Activated naive CD4-positive, alpha-beta T cell treated with anti-CD3 and anti-CD28 coated beads, Interleukin-2, amount 50 U/mL, for 16 hours (primary cell): ENCODE measurements around the gene MDM2.
"Not testable (repeated sequence)": the region's sequence is repeated elsewhere in the genome, so short reads cannot be mapped to it uniquely, and the experiment has no call there.

Source experiments
- DNase-seq: peaks from one replicate; pipeline ENCODE4 v3.0.0-alpha.2; 2020

The MDM2 gene

DNA sequence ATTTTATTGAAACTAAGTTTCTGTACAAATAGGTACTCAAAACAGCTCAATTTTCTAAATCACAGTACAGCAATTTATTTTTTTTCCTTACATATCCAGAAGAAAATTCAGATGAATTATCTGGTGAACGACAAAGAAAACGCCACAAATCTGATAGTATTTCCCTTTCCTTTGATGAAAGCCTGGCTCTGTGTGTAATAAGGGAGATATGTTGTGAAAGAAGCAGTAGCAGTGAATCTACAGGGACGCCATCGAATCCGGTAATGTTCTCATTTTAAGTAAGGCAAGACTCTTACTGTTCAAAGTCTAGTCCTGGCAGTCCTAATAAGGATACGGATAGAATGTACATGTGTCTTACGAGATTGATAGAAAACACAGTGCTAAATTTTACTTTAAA is 20.7 kb downstream of the MDM2 start:
- DNase-seq, result no peak

DNA sequence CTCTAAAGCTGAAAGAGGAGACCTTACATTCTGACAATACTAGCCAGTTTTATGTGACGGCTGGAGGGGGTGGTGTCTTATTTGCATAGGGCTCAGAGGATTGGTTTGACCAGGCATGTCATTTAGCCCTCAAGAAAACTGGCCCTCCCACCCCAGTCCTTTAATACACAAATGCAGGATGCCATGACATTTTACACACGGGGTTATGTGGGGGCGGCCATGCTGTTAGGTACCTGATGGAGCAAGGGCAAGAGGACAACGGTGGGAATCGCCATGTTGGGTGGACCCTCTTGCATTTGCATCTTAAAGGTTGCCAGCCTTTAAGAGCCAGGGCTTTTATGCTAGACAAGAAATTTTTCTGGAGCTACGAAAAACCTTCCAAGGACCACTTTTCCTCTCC is 23.3 kb downstream of the MDM2 start:
- DNase-seq, result no peak

DNA sequence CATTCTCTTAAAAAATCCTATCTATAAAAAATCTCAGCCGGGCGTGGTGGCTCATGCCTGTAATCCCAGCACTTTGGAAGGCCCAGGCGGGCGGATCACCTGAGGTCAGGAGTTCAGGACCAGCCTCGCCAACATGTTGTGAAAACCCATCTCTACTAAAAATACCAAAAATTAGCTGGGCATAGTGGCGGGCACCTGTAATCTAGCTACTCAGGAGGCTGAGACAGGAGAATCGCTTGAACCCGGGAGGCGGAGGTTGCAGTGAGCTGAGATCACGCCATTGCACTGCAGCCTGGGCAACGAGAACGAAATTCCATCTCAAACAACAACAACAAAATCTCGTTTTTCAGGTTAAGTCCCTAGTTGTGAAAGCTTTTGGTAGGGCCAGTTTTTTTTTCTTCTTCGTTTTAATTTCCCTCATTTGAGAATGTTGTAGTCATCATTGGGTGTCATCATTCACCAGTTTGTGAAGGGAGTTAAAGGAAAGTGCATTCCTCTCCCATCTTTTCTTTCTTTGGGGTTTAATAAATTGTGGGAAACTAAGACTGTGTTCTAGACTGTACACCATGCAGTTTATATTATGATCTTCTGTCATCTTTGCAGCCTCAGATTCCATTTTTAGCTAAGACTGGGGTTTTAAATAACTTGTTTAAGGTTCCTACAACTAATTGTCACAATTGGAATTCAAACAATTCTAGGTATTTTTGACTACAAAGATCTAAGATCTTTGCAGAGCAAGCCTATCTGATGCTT is 23.9 kb downstream of the MDM2 start:
- no peak for DNase-seq

DNA sequence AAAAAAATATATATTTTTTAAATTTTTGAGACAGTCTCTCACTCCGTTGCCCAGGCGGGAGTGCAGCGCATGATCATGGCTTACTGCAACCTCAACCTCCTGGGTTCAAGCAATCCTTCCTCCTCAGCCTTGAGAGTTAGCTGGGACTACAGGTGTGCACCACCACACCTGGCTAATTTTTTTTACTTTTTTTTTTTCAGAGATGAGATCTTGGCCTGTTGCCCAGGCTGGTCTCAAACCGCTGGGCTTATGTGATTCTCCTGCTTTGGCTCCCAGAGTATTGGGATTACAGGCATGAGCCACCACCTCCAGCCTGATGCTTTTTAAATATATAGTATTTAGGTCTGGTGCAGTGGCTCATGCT is 24.5 kb downstream of the MDM2 start:
- DNase-seq, result no peak

DNA sequence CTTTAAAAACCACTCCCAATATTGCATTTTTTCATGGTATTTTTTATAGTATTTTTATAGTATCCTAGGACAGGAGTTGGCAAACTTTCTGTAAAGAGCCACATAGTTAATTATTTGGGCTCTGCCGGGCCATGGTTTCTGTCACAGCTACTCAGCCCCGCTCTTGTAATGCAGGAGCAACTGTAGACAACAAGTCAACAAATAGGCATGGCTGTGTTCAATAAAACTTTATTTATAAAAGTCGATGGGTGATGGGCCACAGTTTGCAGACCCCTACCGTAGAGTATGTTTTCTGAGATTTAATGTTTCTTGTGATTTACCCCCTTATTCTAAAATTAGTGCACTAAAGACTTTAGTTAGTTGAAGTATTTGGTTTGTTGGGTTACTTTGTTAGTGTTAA is 25.5 kb downstream of the MDM2 start:
- DNase-seq, result no peak

DNA sequence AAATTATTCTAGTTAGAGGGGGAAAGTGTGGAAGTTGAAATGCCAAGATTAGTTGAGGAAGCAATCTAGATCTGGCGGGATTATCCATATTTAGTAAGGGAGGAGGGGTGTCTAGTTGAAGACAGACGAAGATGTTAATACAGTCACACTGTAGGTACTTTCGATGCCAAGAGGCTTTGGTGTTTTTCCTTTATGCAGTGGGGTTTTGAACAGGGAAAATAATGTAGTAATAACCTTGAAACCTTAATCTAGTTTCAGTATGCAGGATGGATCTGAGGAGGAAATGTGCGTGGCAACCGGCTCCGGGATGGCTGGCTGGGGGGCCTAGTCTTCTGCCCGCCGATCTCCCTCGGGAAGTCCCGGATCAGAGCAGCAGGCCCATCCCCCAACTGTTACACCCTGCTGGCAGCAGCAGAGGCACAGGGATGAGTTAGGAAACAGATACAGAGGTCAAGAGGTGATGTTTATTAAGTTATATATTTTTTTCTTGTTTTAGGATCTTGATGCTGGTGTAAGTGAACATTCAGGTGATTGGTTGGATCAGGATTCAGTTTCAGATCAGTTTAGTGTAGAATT is 27.4 kb downstream of the MDM2 start:
- DNase-seq, result no peak

DNA sequence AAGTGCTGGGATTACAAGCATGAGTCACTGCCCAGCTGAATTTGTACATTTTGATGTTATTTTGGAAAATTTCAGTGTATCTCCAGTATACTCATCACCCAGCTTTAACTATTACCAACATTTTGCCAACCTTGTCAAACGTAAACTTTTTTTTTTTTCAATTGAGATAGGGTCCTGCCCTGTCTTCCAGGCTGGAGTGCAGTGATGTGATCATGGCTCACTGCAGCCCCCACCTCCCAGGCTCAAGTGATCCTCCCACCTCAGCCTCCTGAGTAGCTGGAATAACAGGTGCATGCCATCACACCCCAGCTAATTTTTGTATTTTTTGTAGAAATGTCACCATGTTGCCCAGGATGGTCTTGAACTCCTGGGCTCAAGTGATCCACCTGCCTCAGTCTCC is 29.2 kb downstream of the MDM2 start:
- no peak for DNase-seq

DNA sequence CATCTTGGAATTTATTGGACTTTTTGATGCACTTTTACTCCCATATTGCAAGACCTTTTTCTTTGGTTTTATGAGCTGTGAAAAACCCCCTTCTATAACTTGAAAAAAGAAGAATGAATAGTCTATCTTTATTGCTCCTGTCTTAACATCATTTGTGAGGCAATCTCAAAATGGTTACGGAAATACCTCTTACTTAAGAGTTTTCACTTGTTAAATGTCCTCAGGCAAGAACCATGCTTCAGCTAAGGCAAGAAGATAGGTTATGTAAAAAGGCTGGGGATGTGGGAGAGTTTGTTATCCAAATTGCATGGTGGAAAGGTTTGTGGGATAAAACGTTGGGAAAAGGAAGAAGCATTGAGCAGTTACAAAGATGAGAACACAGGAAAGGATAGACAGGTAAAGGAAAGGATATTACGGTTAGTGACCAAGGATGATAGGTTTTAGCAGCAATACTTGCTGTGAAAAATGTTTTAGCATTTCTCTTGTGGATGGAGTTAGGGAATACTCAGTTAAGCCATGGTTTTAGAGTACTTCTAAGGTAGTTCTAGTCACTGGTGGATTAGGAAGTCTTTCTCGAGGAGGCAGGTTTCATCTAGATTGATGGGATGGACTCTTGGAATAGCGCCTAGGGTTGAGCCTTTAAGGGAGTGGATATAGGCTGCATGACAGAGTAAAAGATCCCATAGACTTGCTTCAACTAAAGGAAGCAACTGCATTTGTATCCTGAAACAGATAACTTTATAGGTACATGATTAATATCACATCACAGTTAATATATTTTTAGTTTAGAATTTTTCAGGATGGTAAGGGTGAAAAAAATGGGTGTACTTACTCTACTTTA is 30.3 kb downstream of the MDM2 start:
- DNase-seq, result no peak

DNA sequence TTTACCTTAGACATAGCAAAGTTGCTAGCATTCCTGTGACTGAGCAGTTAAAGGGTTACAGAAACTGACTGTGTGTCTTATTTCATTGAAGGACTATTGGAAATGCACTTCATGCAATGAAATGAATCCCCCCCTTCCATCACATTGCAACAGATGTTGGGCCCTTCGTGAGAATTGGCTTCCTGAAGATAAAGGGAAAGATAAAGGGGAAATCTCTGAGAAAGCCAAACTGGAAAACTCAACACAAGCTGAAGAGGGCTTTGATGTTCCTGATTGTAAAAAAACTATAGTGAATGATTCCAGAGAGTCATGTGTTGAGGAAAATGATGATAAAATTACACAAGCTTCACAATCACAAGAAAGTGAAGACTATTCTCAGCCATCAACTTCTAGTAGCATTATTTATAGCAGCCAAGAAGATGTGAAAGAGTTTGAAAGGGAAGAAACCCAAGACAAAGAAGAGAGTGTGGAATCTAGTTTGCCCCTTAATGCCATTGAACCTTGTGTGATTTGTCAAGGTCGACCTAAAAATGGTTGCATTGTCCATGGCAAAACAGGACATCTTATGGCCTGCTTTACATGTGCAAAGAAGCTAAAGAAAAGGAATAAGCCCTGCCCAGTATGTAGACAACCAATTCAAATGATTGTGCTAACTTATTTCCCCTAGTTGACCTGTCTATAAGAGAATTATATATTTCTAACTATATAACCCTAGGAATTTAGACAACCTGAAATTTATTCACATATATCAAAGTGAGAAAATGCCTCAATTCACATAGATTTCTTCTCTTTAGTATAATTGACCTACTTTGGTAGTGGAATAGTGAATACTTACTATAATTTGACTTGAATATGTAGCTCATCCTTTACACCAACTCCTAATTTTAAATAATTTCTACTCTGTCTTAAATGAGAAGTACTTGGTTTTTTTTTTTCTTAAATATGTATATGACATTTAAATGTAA is 31.5 kb downstream of the MDM2 start:
- no peak for DNase-seq

DNA sequence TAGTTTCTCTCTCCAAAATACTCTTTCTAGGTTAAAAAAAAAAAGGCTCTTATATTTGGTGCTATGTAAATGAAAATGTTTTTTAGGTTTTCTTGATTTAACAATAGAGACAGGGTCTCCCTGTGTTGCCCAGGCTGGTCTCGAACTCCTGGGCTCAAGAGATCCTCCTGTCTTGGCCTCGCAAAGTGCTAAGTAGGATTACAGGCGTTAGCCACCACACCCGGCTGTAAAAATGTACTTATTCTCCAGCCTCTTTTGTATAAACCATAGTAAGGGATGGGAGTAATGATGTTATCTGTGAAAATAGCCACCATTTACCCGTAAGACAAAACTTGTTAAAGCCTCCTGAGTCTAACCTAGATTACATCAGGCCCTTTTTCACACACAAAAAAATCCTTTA is 33.2 kb downstream of the MDM2 start:
- DNase-seq, result not testable (repeated sequence)

DNA sequence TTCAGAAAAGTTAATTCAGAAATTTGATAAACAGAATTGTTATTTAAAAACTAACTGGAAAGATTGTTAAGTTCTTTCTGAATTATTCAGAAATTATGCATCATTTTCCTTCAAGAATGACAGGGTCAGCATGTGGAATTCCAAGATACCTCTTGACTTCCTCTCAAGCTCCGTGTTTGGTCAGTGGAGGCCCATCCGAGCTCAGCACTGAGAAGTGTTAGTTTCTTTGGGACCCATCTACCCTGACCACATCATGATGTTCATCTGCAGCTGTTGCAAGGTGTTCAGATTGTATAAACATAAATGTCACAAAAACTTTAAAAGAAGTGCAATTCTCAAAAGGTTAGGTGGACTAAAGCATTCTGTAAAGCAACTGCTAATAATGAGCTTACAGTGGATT is 33.7 kb downstream of the MDM2 start:
- DNase-seq, result no peak

DNA sequence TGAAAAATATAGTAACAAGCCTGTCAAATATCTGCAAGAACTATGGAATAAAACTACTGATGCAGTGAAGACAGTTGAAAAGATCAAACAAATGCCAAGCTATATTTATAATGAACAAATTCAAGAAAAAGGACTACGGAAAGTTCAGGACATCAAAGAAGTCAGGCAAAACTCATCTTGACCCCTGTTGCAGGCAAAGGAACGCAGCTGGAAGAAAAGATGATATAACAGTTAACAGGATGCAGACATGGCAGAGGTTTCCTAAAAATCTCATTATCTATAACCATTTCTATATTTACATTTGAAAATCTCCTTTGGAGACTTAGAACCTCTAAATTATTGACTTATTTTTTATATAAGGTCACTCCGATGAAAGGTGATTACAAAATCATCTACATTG is 34.1 kb downstream of the MDM2 start:
- no peak for DNase-seq

DNA sequence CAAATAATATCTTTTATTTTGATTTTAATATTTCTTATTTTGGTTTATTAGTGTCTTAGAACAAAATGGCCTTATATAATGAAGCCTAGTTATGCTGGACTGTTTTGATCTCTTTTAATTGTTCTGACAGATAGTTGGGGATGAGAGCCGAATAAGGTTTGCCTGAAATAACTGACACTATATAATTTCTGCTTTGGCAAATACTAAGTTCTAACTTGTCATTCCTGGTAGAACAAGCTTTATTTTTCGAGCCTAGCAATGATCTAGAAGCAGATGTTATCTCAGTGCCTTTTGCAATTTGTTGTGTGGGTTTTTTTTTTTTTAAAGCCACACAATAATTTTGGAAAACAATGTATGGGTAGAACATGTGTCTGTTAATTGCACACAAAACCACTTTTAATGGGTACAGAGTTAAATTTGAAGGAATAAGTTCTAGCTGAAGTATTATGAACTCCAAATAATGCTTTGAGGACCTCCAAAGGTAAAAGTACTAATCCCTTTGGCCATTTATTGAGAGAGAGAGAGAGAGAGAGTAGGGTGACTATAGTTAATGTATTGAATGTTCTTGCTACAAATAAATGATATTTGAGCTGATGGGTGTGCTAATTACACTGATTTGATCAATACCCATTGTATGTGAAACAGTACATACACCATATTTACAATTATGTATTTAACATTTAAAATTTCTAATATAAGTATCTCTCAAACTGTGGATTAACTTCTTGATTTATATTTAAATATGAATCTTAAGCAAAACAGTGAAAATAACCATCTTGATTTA is 35.0 kb downstream of the MDM2 start:
- DNase-seq, result no peak

DNA sequence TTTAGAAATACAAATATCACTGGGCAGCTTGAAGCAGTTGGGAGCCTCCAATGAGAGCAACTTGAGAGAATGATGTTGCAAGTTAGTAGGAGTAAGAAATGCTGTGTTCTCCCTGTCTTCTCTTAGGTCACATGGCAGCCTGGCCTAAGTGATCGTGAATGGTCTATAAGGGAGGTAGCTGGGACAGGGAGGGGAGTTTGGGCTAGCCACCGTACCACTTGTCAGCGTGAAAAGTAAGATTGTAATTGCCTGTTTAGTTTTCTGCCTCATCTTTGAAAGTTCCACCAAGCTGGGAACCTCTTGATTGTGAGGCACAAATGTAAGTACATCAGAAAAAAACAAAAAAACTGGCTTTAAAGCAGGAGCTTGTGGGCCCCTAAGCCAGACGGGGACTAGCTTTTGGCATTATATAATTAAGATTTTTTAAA is 36.4 kb downstream of the MDM2 start:
- DNase-seq, result no peak

DNA sequence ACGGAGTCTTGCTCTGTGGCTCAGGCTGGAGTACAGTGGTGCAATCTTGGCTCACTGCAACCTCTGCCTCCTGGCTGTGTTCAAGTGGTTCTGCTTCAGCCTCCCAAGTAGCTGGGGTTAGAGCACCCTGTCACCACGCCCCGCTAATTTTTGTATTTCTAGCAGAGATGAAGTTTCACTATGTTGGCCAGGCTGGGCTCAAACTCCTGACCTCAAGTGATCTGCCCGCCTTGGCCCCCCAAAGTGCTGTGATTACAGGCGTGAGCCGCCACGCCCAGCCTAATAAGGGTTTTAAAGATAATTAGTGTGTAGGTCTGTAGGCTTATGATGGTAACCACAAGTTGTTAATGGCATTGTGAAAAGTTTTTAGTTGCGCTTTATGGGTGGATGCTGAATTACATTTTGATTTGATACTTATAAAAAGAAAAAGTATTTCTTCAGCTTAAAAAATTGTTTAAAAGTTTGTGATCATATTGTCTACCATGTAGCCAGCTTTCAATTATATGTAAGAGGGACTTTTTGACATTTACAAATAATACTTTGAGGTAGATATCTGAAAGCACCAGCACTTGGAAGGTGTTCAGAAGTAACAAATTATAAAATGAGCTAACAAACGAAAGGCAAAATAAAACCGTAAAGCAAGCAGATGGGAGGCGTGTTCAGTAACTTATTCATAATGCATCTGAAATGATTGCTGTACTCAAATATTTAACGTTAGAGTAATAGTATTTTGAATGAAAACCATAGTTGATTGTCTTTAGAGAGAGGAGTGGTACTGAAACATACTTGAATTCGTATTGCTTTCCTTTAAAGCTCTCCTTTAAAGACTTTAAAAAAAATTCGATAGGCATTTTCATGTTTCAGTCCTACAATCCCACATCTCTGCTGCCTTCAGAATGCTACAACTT is 37.1 kb downstream of the MDM2 start:
- no peak for DNase-seq

DNA sequence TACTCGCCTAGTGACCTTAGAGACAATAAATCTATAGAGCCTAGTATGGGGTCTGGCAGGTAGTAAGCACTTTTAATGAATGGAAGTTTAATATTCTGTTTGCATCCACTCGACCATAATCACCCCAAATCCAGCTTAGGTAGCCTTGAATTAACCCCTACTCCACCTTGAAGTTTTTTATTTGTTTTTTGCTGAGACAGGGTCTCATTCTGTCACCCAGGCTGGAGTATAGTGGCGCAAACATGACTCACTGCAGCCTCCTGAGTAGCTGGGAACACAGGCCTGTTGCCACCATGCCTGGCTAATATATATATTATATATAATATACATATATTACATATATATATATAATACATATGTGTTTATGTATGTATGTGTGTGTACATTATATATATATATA is 38.8 kb downstream of the MDM2 start:
- no peak for DNase-seq

DNA sequence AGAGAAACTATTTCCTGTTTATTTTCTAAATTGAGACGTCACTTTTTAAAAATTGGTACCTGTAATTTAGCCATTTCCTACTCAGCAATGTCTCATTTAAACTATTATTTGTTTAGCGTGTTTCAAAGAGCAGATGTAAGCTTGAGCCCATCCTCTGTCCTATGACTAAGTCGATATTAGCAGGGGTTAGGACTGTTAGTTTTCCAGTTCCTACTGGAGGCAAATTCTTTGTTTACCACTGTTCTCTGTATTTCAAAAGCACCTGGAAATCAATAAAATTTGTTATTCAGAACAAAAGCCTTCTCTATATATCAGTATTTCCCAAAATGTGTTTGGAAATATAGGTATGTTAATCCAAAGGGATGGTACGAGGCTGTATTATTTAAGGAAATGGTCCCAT is 42.4 kb downstream of the MDM2 start:
- DNase-seq, result no peak

DNA sequence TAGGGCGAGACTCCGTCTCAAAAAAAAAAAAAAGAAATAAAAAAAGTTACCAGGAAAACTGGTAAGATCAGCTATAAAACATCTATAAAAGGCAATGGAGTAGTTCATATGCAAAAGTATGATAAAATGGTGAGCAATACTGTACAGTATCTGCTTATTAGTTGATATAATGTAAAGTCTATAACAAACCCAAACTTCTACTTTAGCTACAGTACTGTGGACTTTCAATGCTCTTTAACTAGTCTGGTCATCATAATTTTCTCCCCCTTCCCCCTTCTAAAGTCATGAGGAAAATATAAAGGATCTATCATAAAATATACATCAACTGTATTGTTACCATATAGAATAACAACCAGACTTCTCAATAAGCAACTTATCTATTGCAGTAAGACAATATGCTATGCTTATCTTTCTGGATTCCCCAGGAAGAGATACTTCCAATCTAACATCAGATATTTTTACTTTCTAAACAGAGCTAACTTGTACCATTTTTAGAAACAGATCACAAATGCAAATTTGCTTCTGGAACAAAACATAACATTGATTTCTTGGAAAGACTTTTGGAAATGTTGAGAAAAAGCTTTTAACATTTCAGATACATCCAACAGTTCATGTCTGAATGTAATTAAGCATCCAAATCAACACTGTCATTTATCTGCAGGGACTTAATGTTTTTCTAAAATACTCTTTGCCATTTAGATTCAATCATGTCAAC is 43.8 kb downstream of the MDM2 start:
- DNase-seq, result no peak

DNA sequence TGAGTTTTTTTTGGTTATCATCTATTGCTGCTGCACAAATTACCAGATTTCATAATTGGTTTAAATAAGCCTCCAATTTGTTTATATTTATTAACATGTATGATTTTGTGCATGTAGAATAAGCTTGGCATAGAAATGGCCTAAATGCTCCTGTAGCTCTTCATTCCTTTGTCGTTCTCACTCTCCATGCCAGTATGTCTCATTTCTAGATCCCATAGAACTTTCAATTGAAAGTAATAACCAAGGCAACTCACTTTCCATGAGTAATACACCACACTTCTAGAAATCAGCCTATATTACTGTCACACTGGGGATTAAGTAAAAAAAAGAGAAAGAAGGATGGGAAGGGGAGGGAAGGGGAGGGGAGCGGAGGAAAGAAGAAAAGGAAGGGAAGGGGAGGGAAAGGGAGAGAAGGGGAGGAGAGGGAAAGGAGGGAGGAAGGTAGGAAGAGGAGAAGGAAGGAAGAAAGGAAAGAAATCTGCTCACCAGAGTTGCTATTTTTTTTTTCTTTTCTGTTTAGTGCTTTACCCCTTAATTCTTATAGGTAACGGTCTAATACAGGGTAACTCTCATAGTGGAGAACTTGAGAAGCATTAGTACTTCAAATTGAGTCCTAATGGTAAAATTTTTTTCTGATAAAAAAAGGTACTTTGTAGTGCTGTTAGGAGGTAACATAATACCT is 45.6 kb downstream of the MDM2 start:
- DNase-seq, result no peak

DNA sequence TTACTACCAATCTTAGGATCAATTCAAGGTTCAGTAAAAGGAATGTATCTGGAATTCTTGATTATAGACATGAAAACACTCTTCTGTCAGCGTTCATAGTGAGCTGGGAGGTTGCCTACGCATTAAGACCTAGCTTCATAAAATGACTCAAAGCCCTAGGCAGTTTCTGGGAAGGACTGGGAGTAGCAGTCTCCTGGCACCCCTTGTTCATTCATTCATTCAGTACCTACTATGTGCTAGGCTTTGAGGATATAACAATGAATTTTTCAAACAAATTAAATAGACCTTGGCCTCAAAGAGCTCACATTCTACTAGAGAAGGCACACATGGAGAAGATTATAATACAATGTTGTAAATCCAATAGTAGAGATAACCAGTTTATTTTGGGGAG is 46.1 kb downstream of the MDM2 start:
- DNase-seq, result no peak
